IMR-90 (cell line): Measurements from ENCODE around the gene ZNF385D. TPM values are rescaled to one million over a fixed set of nuclear protein-coding genes. Genes with fewer than 3 reads are reported as not detected.

ENCODE experiments used
- ATAC-seq: fragments of 200-7000 bp; cut with Tn5 transposase; 2 replicates; pipeline ENCODE4 v1.9.1; 2020; ENCODE audit warnings: low read depth, mild to moderate bottlenecking, moderate library complexity
- BruUV-seq: library from RNA; stranded (reverse); fragments of 400-500 nt; replicated peaks from 2 replicates; lab custom pipeline; 2021; lab: Mats Ljungman, UMichigan
- CTCF ChIA-PET: fragments of 300-600 bp; formaldehyde crosslinking; extraction: SDS; loops from one replicate; lab custom pipeline; 2021; ENCODE audit warnings: antibody characterized with exemption; lab: Yijun Ruan, JAX
- POLR2A ChIA-PET: fragments of 300-600 bp; sonication (Branson Sonifier 250); formaldehyde crosslinking; loops from one replicate; lab custom pipeline; 2022; ENCODE audit warnings: antibody characterized with exemption; ENCODE audit not compliant: unreplicated experiment; lab: Charles Lee
- DNase-seq: peaks from one replicate; pipeline ENCODE4 v3.0.0; 2013
- H2AFZ ChIP-seq: replicated peaks from 2 replicates; pipeline ENCODE3; 2013; ENCODE audit warnings: low read length, mild to moderate bottlenecking; ENCODE audit not compliant: poor library complexity
- H2AK5ac ChIP-seq: 2 replicates; pipeline ENCODE4 v1.6.1; 2013; ENCODE audit warnings: low read depth, low read length, inconsistent platforms
- H2AK9ac ChIP-seq: replicated peaks from 2 replicates; pipeline ENCODE3; 2013; ENCODE audit warnings: mild to moderate bottlenecking, low read depth, low read length, moderate library complexity; ENCODE audit not compliant: poor library complexity
- H2BK120ac ChIP-seq: 2 replicates; pipeline ENCODE4 v1.6.1; 2013; ENCODE audit warnings: low read depth, low read length, inconsistent platforms
- H2BK15ac ChIP-seq: 3 replicates; pipeline ENCODE4 v1.6.1; 2013; ENCODE audit warnings: low read depth, low read length, inconsistent platforms
- H2BK20ac ChIP-seq: 2 replicates; pipeline ENCODE4 v1.6.1; 2013; ENCODE audit warnings: low read depth, mild to moderate bottlenecking, inconsistent platforms, low read length, moderate library complexity
- H2BK5ac ChIP-seq: 2 replicates; pipeline ENCODE4 v1.6.1; 2013; ENCODE audit warnings: mild to moderate bottlenecking, low read depth, low read length, inconsistent platforms; ENCODE audit not compliant: poor library complexity, severe bottlenecking
- H3K14ac ChIP-seq: replicated peaks from 2 replicates; pipeline ENCODE4 v1.6.1; 2013; ENCODE audit warnings: low read depth, low read length, inconsistent platforms
- H3K18ac ChIP-seq: 2 replicates; pipeline ENCODE4 v1.6.1; 2013; ENCODE audit warnings: low read depth, low read length, control low read depth
- H3K23ac ChIP-seq: 2 replicates; pipeline ENCODE4 v1.6.1; 2013; ENCODE audit warnings: low read depth, low read length, inconsistent platforms
- H3K27ac ChIP-seq: 2 replicates; pipeline ENCODE4 v1.5.1; 2013; ENCODE audit warnings: mild to moderate bottlenecking, control low read depth, low read length; ENCODE audit not compliant: insufficient read depth
- H3K27me3 ChIP-seq: 2 replicates; pipeline ENCODE4 v1.6.1; 2013; ENCODE audit warnings: low read length; ENCODE audit not compliant: control insufficient read depth, insufficient read depth
- H3K36me3 ChIP-seq: 2 replicates; pipeline ENCODE4 v1.6.1; 2013; ENCODE audit warnings: low read length, mixed read lengths; ENCODE audit not compliant: control insufficient read depth, insufficient read depth
- H3K4ac ChIP-seq: 2 replicates; pipeline ENCODE4 v1.6.1; 2013; ENCODE audit warnings: low read depth, low read length, inconsistent platforms
- H3K4me1 ChIP-seq: 2 replicates; pipeline ENCODE4 v1.6.1; 2013; ENCODE audit warnings: low read length, mixed read lengths; ENCODE audit not compliant: control insufficient read depth, insufficient read depth
- H3K4me2 ChIP-seq: 2 replicates; pipeline ENCODE4 v1.6.1; 2013; ENCODE audit warnings: low read depth, mild to moderate bottlenecking, control low read depth, low read length, moderate library complexity
- H3K4me3 ChIP-seq: 2 replicates; pipeline ENCODE4 v1.5.1; 2013; ENCODE audit warnings: low read depth, mild to moderate bottlenecking, control low read depth, low read length, moderate library complexity; ENCODE audit not compliant: insufficient read depth
- H3K56ac ChIP-seq: 2 replicates; pipeline ENCODE4 v1.6.1; 2013; ENCODE audit warnings: low read length, inconsistent platforms; ENCODE audit not compliant: insufficient read depth; ENCODE audit errors: extremely low read depth
- H3K79me1 ChIP-seq, 2 experiments: 2 replicates each; pipeline ENCODE4 v1.6.1; 2013; ENCODE audit warnings: low read length in 2 of 2, inconsistent platforms in 1 of 2, low read depth in 1 of 2
- H3K9ac ChIP-seq: 2 replicates; pipeline ENCODE4 v1.6.1; 2013; ENCODE audit warnings: low read depth, low read length, control low read depth
- H3K9me1 ChIP-seq: 2 replicates; pipeline ENCODE4 v1.6.1; 2013; ENCODE audit warnings: low read length, inconsistent platforms; ENCODE audit not compliant: insufficient read depth
- H3K9me3 ChIP-seq: 2 replicates; pipeline ENCODE4 v1.6.1; 2013; ENCODE audit warnings: low read length; ENCODE audit not compliant: control insufficient read depth, insufficient read depth
- H4K20me1 ChIP-seq: 2 replicates; pipeline ENCODE4 v1.6.1; 2013; ENCODE audit warnings: low read length, inconsistent platforms; ENCODE audit not compliant: insufficient read depth
- H4K5ac ChIP-seq: 2 replicates; pipeline ENCODE4 v1.6.1; 2013; ENCODE audit warnings: mild to moderate bottlenecking, low read depth, low read length, control low read depth
- H4K8ac ChIP-seq, 2 experiments: 2 replicates each; pipeline ENCODE4 v1.6.1; 2013; ENCODE audit warnings: low read depth in 2 of 2, low read length in 2 of 2, control low read depth in 1 of 2, inconsistent platforms in 1 of 2
- H4K91ac ChIP-seq: 2 replicates; pipeline ENCODE4 v1.6.1; 2013; ENCODE audit warnings: low read depth, low read length, inconsistent platforms; ENCODE audit not compliant: insufficient read depth
- BHLHE40 ChIP-seq: fragments of 150-350 bp; IDR thresholded peaks from 2 replicates; pipeline ENCODE4 v1.6.1; 2016; ENCODE audit warnings: mild to moderate bottlenecking, low read depth, low read length
- MAZ ChIP-seq: IDR thresholded peaks from 2 replicates; pipeline ENCODE4 v1.6.1; 2012; ENCODE audit warnings: low read depth, mild to moderate bottlenecking, low read length, improper control_type of control experiment, moderate library complexity, borderline replicate concordance
- MXI1 ChIP-seq: IDR thresholded peaks from 2 replicates; pipeline ENCODE4 v1.6.1; 2012; ENCODE audit warnings: low read depth, mild to moderate bottlenecking, low read length, moderate library complexity, borderline replicate concordance
- POLR2A ChIP-seq: IDR thresholded peaks from 2 replicates; pipeline ENCODE4 v1.6.1; 2012; ENCODE audit warnings: mild to moderate bottlenecking, low read depth, low read length
- WGBS, 2 experiments: methylation state at CpG; one replicate each; pipeline versions ENCODE4 v1.1.5 to v1.1.7; 2013; ENCODE audit warnings: missing lambda C conversion rate in 2 of 2; ENCODE audit not compliant: insufficient read length in 1 of 2; ENCODE audit errors: extremely low coverage in 2 of 2; 5-methylcytosine and 5-hydroxymethylcytosine counted together
- dilution Hi-C: fragments of 300-500 bp; cut with HindIII; formaldehyde crosslinking; loops from one replicate; pipeline ENCODE4 v1.14.3; 2018; ENCODE audit warnings: low sequenced_read_pairs; ENCODE audit not compliant: unreplicated experiment
- in situ Hi-C: fragments of 300-500 bp; cut with MboI; formaldehyde crosslinking; loops from 3 replicates; pipeline ENCODE4 v1.14.3; 2019; ENCODE audit warnings: low sequenced_read_pairs, inconsistent platforms, mixed read lengths
- intact Hi-C: fragments of 100-400 bp; cut with micrococcal nuclease; formaldehyde crosslinking; loops from 2 replicates; pipeline ENCODE4 v1.10.0; 2022
- polyA plus RNA-seq, 3 experiments: library from polyadenylated mRNA; depleted of rRNA; stranded (reverse); fragments of >200 nt; gene quantifications; 2 replicates each; pipeline ENCODE4 v1.2.3, GENCODE V29; 2012; ENCODE audit warnings: low replicate concordance in 1 of 3
- total RNA-seq: library from RNA; depleted of rRNA; stranded (reverse); fragments of >200 nt; gene quantifications from 2 replicates; pipeline ENCODE4 v1.2.3, GENCODE V29; 2012
- TF ChIP-seq, protein P1 (sequence below): fragments of 150-350 bp; IDR thresholded peaks from 2 replicates; pipeline ENCODE4 v1.6.1; 2016; ENCODE audit warnings: low read depth, mild to moderate bottlenecking, low read length, moderate library complexity, borderline replicate concordance
- TF ChIP-seq, protein P2 (sequence below): fragments of 150-350 bp; IDR thresholded peaks from 2 replicates; pipeline ENCODE4 v1.6.1; 2017; ENCODE audit warnings: mild to moderate bottlenecking, antibody characterized with exemption, low read length, low read depth

Gene ZNF385D
- total and polyA plus RNA-seq, 2 of the 4 experiments (the other 2 are of a cell fraction): 0.18 to 2.4 TPM

DNA sequence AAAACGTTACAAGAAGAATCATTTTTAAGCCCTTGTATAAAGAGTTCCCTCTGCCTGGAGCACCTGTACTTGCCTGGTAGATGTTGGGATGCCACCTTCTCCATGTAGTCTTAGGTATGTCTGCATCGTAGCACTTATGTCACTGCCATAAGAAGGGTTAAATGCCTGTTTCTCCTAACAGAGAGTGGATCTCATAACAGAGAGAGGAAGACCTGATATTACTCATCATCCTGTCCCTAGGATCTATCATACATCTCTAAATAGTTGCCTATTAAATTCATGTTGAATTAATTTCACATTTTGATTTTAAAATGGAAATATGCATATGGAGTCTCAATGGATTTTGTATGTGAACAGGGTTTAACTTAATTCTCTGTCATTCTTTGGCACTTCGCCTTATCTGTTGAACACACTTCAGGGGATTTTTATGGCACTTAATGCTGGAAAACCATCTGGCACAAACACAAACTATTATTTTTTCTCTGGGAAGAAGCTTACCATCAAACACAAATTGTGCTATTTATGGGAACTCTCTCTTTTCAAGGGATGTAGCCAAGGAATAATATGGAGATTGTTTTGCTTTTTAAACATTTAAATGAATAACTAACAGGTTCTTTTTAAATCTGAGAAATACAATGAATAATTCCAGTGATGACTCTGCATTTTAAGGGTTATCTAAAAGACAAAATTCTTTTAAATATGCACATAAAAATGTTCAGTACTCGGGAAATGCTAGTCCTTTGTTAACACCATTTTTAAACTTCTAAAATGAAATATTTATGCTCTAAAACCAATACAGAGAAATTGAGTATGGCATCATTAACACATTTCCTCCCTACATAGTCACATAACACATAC is 230.7 kb downstream of the ZNF385D start:
- H3K18ac ChIP-seq: no peak overlapping the region
- no peak overlapping the region for H3K4ac ChIP-seq
- H3K9ac ChIP-seq: no peak overlapping the region
- H2BK20ac ChIP-seq: no peak overlapping the region
- no peak overlapping the region for H2BK120ac ChIP-seq
- no CpG with 5 or more reads among the region's 4 CpGs for WGBS, 2 experiments
- no peaks in the 10 kb centered on the region for H3K9me1 ChIP-seq
- no peak overlapping the region for H2BK5ac ChIP-seq
- H3K27me3 ChIP-seq: no peaks in the 10 kb centered on the region
- no peaks in the 10 kb centered on the region for H3K79me1 ChIP-seq
- no peaks in the 10 kb centered on the region for H4K20me1 ChIP-seq
- no peak overlapping the region for H3K27ac ChIP-seq
- intact Hi-C loops (no loop called here), dilution Hi-C loops (no loop called here), in situ Hi-C loops (no loop called here)
- ChIA-PET POLR2A (no interaction called here), CTCF (no interaction called here)
- ATAC-seq (no peak), DNase-seq (no peak)
- no peaks in the 10 kb centered on the region for H3K36me3 ChIP-seq
- no peak overlapping the region for H4K5ac ChIP-seq
- no peak overlapping the region for H3K56ac ChIP-seq
- no TSS peak for BruUV-seq
- TF ChIP-seq MAZ (no peak), BHLHE40 (no peak), POLR2A (no peak), MXI1 (no peak)
- TF ChIP-seq, protein P1, sequence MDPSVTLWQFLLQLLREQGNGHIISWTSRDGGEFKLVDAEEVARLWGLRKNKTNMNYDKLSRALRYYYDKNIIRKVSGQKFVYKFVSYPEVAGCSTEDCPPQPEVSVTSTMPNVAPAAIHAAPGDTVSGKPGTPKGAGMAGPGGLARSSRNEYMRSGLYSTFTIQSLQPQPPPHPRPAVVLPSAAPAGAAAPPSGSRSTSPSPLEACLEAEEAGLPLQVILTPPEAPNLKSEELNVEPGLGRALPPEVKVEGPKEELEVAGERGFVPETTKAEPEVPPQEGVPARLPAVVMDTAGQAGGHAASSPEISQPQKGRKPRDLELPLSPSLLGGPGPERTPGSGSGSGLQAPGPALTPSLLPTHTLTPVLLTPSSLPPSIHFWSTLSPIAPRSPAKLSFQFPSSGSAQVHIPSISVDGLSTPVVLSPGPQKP: no peak
- TF ChIP-seq, protein P2, sequence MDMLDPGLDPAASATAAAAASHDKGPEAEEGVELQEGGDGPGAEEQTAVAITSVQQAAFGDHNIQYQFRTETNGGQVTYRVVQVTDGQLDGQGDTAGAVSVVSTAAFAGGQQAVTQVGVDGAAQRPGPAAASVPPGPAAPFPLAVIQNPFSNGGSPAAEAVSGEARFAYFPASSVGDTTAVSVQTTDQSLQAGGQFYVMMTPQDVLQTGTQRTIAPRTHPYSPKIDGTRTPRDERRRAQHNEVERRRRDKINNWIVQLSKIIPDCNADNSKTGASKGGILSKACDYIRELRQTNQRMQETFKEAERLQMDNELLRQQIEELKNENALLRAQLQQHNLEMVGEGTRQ: no peak
- H4K91ac ChIP-seq: no peak overlapping the region
- H3K4me1 ChIP-seq: no peaks in the 10 kb centered on the region
- H2BK15ac ChIP-seq: no peak overlapping the region
- no peak overlapping the region for H2AK5ac ChIP-seq
- no peaks in the 10 kb centered on the region for H3K9me3 ChIP-seq
- H3K14ac ChIP-seq: no peak overlapping the region
- H3K4me2 ChIP-seq: no peak overlapping the region
- no peak overlapping the region for H2AFZ ChIP-seq
- H4K8ac ChIP-seq: no peak overlapping the region
- H3K23ac ChIP-seq: no peak overlapping the region
- H3K4me3 ChIP-seq: no peak overlapping the region
- H2AK9ac ChIP-seq: no peak overlapping the region
